ACC112 (cell line): ENCODE results near the gene TRAP1.
A peak's percentile ranks its signal among the peaks of the same experiment; 100 is the strongest.

Experiments
- H2AFZ ChIP-seq: fragments of 200-600 bp; sonication (generic); one replicate; pipeline ENCODE4 v1.6.0; 2017; ENCODE audit warnings: antibody characterized with exemption, low read length; ENCODE audit not compliant: unreplicated experiment
- H3K27ac ChIP-seq: fragments of 200-600 bp; sonication (generic); 2 replicates; pipeline ENCODE4 v1.5.1; 2014; ENCODE audit warnings: low read depth, mild to moderate bottlenecking, antibody characterized with exemption, low read length, moderate library complexity
- H3K27me3 ChIP-seq: fragments of 200-600 bp; sonication (generic); 2 replicates; pipeline ENCODE4 v1.6.1; 2014; ENCODE audit warnings: mild to moderate bottlenecking, antibody characterized with exemption, low read length, moderate library complexity, mixed read lengths; ENCODE audit not compliant: insufficient read depth
- H3K36me3 ChIP-seq: fragments of 200-600 bp; sonication (generic); 2 replicates; pipeline ENCODE4 v1.6.1; 2016; ENCODE audit warnings: mild to moderate bottlenecking, antibody characterized with exemption, low read length, moderate library complexity, mixed read lengths; ENCODE audit not compliant: insufficient read depth
- H3K4me1 ChIP-seq: fragments of 200-600 bp; sonication (generic); one replicate; pipeline ENCODE4 v1.6.1; 2016; ENCODE audit warnings: low read length, mixed read lengths; ENCODE audit not compliant: insufficient read depth, unreplicated experiment, control insufficient read depth
- H3K4me3 ChIP-seq: fragments of 200-600 bp; sonication (generic); 2 replicates; pipeline ENCODE4 v1.5.1; 2014; ENCODE audit warnings: mild to moderate bottlenecking, low read depth, low read length
- H3K79me2 ChIP-seq: fragments of 200-600 bp; sonication (generic); one replicate; pipeline ENCODE4 v1.6.0; 2016; ENCODE audit warnings: low read length; ENCODE audit not compliant: control insufficient read depth, unreplicated experiment, insufficient read depth

The TRAP1 gene

GRCh38 chr16:3728424-3729160 is 11.3 kb upstream of the TRAP1 start:
- H3K36me3 ChIP-seq: peaks cover 3% of the 10 kb centered on the region; the same call in 1 of the 2 replicates

GRCh38 chr16:3727806-3728381 is 10.6 kb upstream of the TRAP1 start:
- H3K36me3 ChIP-seq: peaks cover 3% of the 10 kb centered on the region; the same call in 1 of the 2 replicates
- H2AFZ ChIP-seq: no peak overlapping the region
- H3K27ac ChIP-seq: no peak overlapping the region
- no peaks in the 10 kb centered on the region for H3K4me1 ChIP-seq
- H3K4me3 ChIP-seq: no peak overlapping the region
- no peaks in the 10 kb centered on the region for H3K27me3 ChIP-seq
- H3K79me2 ChIP-seq: no peaks in the 10 kb centered on the region

More at GRCh38 chr16:3728424-3729160, 11.3 kb upstream of the TRAP1 start:
- Histone ChIP-seq H3K4me3 (no peak overlapping the region), H3K4me1 (no peaks in the 10 kb centered on the region), H3K27ac (no peak overlapping the region), H2AFZ (no peak overlapping the region), H3K27me3 (no peaks in the 10 kb centered on the region), H3K79me2 (no peaks in the 10 kb centered on the region)

GRCh38 chr16:3726021-3726687 is 8.8 kb upstream of the TRAP1 start:
- Histone ChIP-seq H3K36me3 (peaks cover 3% of the 10 kb centered on the region; the same call in 1 of the 2 replicates), H3K4me1 (no peaks in the 10 kb centered on the region), H2AFZ (no peak overlapping the region), H3K27ac (no peak overlapping the region), H3K27me3 (no peaks in the 10 kb centered on the region), H3K4me3 (no peak overlapping the region), H3K79me2 (no peaks in the 10 kb centered on the region)

- Histone ChIP-seq H3K27ac (no peak overlapping the region), H3K4me3 (no peak overlapping the region), H2AFZ (no peak overlapping the region), H3K27me3 (no peaks in the 10 kb centered on the region), H3K79me2 (no peaks in the 10 kb centered on the region), H3K4me1 (no peaks in the 10 kb centered on the region), H3K36me3 (peaks cover 3% of the 10 kb centered on the region; the same call in 1 of the 2 replicates)
Observed at GRCh38 chr16:3725276-3725675, 8.0 kb upstream of the TRAP1 start.

- peaks cover 4% of the 10 kb centered on the region for H3K79me2 ChIP-seq
- peaks cover 5% of the 10 kb centered on the region for H3K4me1 ChIP-seq
- H3K4me3 ChIP-seq: no peak overlapping the region
- H3K36me3 ChIP-seq: no peaks in the 10 kb centered on the region
- H3K27ac ChIP-seq: no peak overlapping the region
- no peaks in the 10 kb centered on the region for H3K27me3 ChIP-seq
- no peak overlapping the region for H2AFZ ChIP-seq
Observed at GRCh38 chr16:3722508-3722907, 5.2 kb upstream of the TRAP1 start.

- Histone ChIP-seq H3K79me2 (peaks cover 17% of the 10 kb centered on the region), H3K27me3 (no peaks in the 10 kb centered on the region), H3K4me3 (no peak overlapping the region), H3K4me1 (peaks cover 10% of the 10 kb centered on the region), H3K36me3 (no peaks in the 10 kb centered on the region), H3K27ac (no peak overlapping the region), H2AFZ (no peak overlapping the region)
Observed at GRCh38 chr16:3720418-3720817, 3.1 kb upstream of the TRAP1 start.

GRCh38 chr16:3718628-3719027 is 1.3 kb upstream of the TRAP1 start:
- H3K27me3 ChIP-seq: no peaks in the 10 kb centered on the region

GRCh38 chr16:3718019-3718391 is 681 bp upstream of the TRAP1 start:
- Histone ChIP-seq H3K4me3 (peak overlapping the region; percentile 90), H3K36me3 (no peaks in the 10 kb centered on the region), H3K79me2 (peaks cover 39% of the 10 kb centered on the region), H3K27me3 (no peaks in the 10 kb centered on the region), H3K4me1 (peaks cover 10% of the 10 kb centered on the region), H3K27ac (peak overlapping the region; percentile 54), H2AFZ (peak overlapping the region; percentile 66)

More at GRCh38 chr16:3718628-3719027, 1.3 kb upstream of the TRAP1 start:
- H3K4me3 ChIP-seq: no peak overlapping the region; the same call in 1 of the 2 replicates
- H3K27ac ChIP-seq: no peak overlapping the region
- no peak overlapping the region for H2AFZ ChIP-seq
- peaks cover 10% of the 10 kb centered on the region for H3K4me1 ChIP-seq
- H3K79me2 ChIP-seq: peaks cover 33% of the 10 kb centered on the region
- H3K36me3 ChIP-seq: no peaks in the 10 kb centered on the region

- Histone ChIP-seq H3K79me2 (peaks cover 43% of the 10 kb centered on the region), H3K4me3 (peak overlapping the region; percentile 90), H3K4me1 (peaks cover 10% of the 10 kb centered on the region), H2AFZ (peak overlapping the region; percentile 88), H3K27me3 (no peaks in the 10 kb centered on the region), H3K27ac (no peak overlapping the region), H3K36me3 (no peaks in the 10 kb centered on the region)
Observed at GRCh38 chr16:3716831-3717234, 491 bp downstream of the TRAP1 start.

GRCh38 chr16:3715430-3715829 is 1.9 kb downstream of the TRAP1 start:
- H2AFZ ChIP-seq: no peak overlapping the region
- H3K27me3 ChIP-seq: no peaks in the 10 kb centered on the region
- no peak overlapping the region for H3K27ac ChIP-seq
- no peak overlapping the region for H3K4me3 ChIP-seq
- peaks cover 46% of the 10 kb centered on the region for H3K79me2 ChIP-seq
- peaks cover 10% of the 10 kb centered on the region for H3K4me1 ChIP-seq
- H3K36me3 ChIP-seq: no peaks in the 10 kb centered on the region
